HepG2 (cell line): Measurements from ENCODE around the gene RNF213. TPM values are rescaled to one million over a fixed set of nuclear protein-coding genes. Genes with fewer than 3 reads are reported as not detected.

Experiments used
- AGO2 ChIP-seq: fragments of 200-400 bp; formaldehyde crosslinking; optimal IDR thresholded peaks from 2 replicates; pipeline ENCODE3; 2017; ENCODE audit warnings: mild to moderate bottlenecking, low read depth, low read length, moderate library complexity
- ATF1 ChIP-seq: IDR thresholded peaks from 2 replicates; pipeline ENCODE4 v1.6.1; 2016; ENCODE audit warnings: mild to moderate bottlenecking, control low read depth
- FOSL2 ChIP-seq: sonication (generic); formaldehyde crosslinking; IDR thresholded peaks from 2 replicates; pipeline ENCODE4 v1.4.0; 2020; ENCODE audit warnings: missing genetic modification reagents
- FOXA1 ChIP-seq, 2 experiments: fragments of 450-650 bp in 1 of 2; sonication (generic) in 1 of 2; formaldehyde crosslinking in 1 of 2; IDR thresholded peaks; 2 replicates each; pipeline versions ENCODE4 v1.4.0 to v1.6.1; 2016 to 2020; ENCODE audit warnings: missing genetic modification reagents in 1 of 2
- HMG20B ChIP-seq: conservative IDR thresholded peaks from 2 replicates; pipeline ENCODE4 v1.6.1; 2016; ENCODE audit warnings: missing genetic modification reagents, missing compliant biosample characterization
- HOXD1 ChIP-seq: sonication (generic); formaldehyde crosslinking; IDR thresholded peaks from 2 replicates; pipeline ENCODE4 v1.5.0; 2020; ENCODE audit warnings: missing genetic modification reagents
- JARID2 ChIP-seq: sonication (generic); formaldehyde crosslinking; IDR thresholded peaks from 2 replicates; pipeline ENCODE4 v1.8.1; 2023; ENCODE audit warnings: missing genetic modification reagents, inconsistent platforms; ENCODE audit not compliant: insufficient replicate concordance
- MED8 ChIP-seq: sonication (generic); formaldehyde crosslinking; IDR thresholded peaks from 2 replicates; pipeline ENCODE4 v1.8.1; 2023; ENCODE audit warnings: mild to moderate bottlenecking, missing genetic modification reagents; ENCODE audit not compliant: insufficient replicate concordance
- MIER2 ChIP-seq: IDR thresholded peaks from 2 replicates; pipeline ENCODE4 v1.6.1; 2016; ENCODE audit warnings: missing biosample characterization, missing genetic modification reagents
- MLXIP ChIP-seq: sonication (generic); formaldehyde crosslinking; IDR thresholded peaks from 2 replicates; pipeline ENCODE4 v1.9.0; 2021; ENCODE audit warnings: missing genetic modification reagents, borderline replicate concordance
- NR2F1 ChIP-seq, 2 experiments: fragments of 450-650 bp in 1 of 2; formaldehyde crosslinking in 1 of 2; IDR thresholded peaks; 2 replicates each; pipeline versions ENCODE4 v1.5.0 to v1.6.1; 2016 to 2020; ENCODE audit warnings: mild to moderate bottlenecking in 1 of 2, missing compliant biosample characterization in 1 of 2, missing genetic modification reagents in 1 of 2, moderate library complexity in 1 of 2
- NR2F6 ChIP-seq, 2 experiments: IDR thresholded peaks; 2 replicates each; pipeline ENCODE4 v1.6.1; 2016; ENCODE audit warnings: antibody characterized with exemption in 1 of 2, mild to moderate bottlenecking in 1 of 2
- RELA ChIP-seq: sonication (generic); formaldehyde crosslinking; IDR thresholded peaks from 2 replicates; pipeline ENCODE4 v1.4.0; 2020; ENCODE audit warnings: missing genetic modification reagents
- RXRB ChIP-seq: IDR thresholded peaks from 2 replicates; pipeline ENCODE4 v1.6.1; 2016; ENCODE audit warnings: borderline replicate concordance, missing genetic modification reagents, missing compliant biosample characterization
- SAP130 ChIP-seq: IDR thresholded peaks from 2 replicates; pipeline ENCODE4 v1.6.1; 2016; ENCODE audit warnings: low read depth
- SOX13 ChIP-seq, 3 experiments: fragments of 450-650 bp in 1 of 3; sonication (generic) in 1 of 3; formaldehyde crosslinking in 1 of 3; IDR thresholded peaks in 2 of 3; conservative IDR thresholded peaks in 1 of 3; 2 replicates each; pipeline versions ENCODE4 v1.5.0 to v1.6.1; 2016 to 2020; ENCODE audit warnings: antibody characterized with exemption in 1 of 3, mild to moderate bottlenecking in 1 of 3, missing compliant biosample characterization in 1 of 3, missing genetic modification reagents in 1 of 3, moderate library complexity in 1 of 3
- SOX6 ChIP-seq, 2 experiments: fragments of 450-650 bp in 1 of 2; sonication (generic) in 1 of 2; formaldehyde crosslinking in 1 of 2; IDR thresholded peaks; 2 replicates each; pipeline versions ENCODE4 v1.4.0 to v1.6.1; 2017 to 2020; ENCODE audit warnings: antibody characterized with exemption in 1 of 2, mild to moderate bottlenecking in 1 of 2, missing genetic modification reagents in 1 of 2
- SP5 ChIP-seq: IDR thresholded peaks from 2 replicates; pipeline ENCODE4 v1.6.1; 2016; ENCODE audit warnings: low read depth, borderline replicate concordance
- TOPORS ChIP-seq: sonication (generic); formaldehyde crosslinking; IDR thresholded peaks from 2 replicates; pipeline ENCODE4 v1.8.0; 2023; ENCODE audit warnings: mild to moderate bottlenecking, missing genetic modification reagents
- WIZ ChIP-seq: sonication (generic); formaldehyde crosslinking; IDR thresholded peaks from 2 replicates; pipeline ENCODE4 v1.5.1; 2020; ENCODE audit warnings: mild to moderate bottlenecking, missing genetic modification reagents
- YEATS2 ChIP-seq: sonication (generic); formaldehyde crosslinking; IDR thresholded peaks from 2 replicates; pipeline ENCODE4 v1.4.0; 2020; ENCODE audit warnings: missing genetic modification reagents, borderline replicate concordance
- ZBTB3 ChIP-seq: sonication (generic); formaldehyde crosslinking; IDR thresholded peaks from 2 replicates; pipeline ENCODE4 v1.4.0; 2020; ENCODE audit warnings: low read depth, mild to moderate bottlenecking, moderate library complexity, missing genetic modification reagents, borderline replicate concordance
- ZNF251 ChIP-seq: sonication (generic); formaldehyde crosslinking; IDR thresholded peaks from 2 replicates; pipeline ENCODE4 v1.9.0; 2021; ENCODE audit warnings: mild to moderate bottlenecking, missing genetic modification reagents
- ZNF816 ChIP-seq: sonication (generic); formaldehyde crosslinking; IDR thresholded peaks from 2 replicates; pipeline ENCODE4 v1.8.0; 2022; ENCODE audit warnings: missing genetic modification reagents, mild to moderate bottlenecking, borderline replicate concordance
- ZNF850 ChIP-seq: sonication (generic); formaldehyde crosslinking; conservative IDR thresholded peaks from 2 replicates; pipeline ENCODE4 v1.9.0; 2021; ENCODE audit warnings: mild to moderate bottlenecking, missing genetic modification reagents
- polyA plus RNA-seq, 8 experiments: library from polyadenylated mRNA; depleted of rRNA in 3 of 8; stranded (reverse) in 7 of 8; unstranded in 1 of 8; fragments of >200 nt; fragmentation: Illumina TruSeq in 4 of 8; extraction: Trizol in 4 of 8; gene quantifications; 2 replicates each; pipeline versions ENCODE4 v1.2.1 to v1.2.3, GENCODE V29; 2011 to 2016; ENCODE audit warnings: low read depth in 4 of 8, missing spikeins in 1 of 8, mixed read lengths in 1 of 8; ENCODE audit not compliant: insufficient read depth in 1 of 8
- total RNA-seq, 5 experiments: library from RNA; depleted of rRNA; stranded (reverse); fragments of >200 nt; fragmentation: Illumina TruSeq; extraction: Trizol; gene quantifications; 2 replicates each; pipeline ENCODE4 v1.2.3, GENCODE V29; 2016; ENCODE audit warnings: low read depth in 1 of 5
- TF ChIP-seq, protein P1 (sequence below): sonication (generic); formaldehyde crosslinking; IDR thresholded peaks from 2 replicates; pipeline ENCODE4 v1.8.1; 2023; ENCODE audit warnings: mild to moderate bottlenecking, missing genetic modification reagents

The RNF213 gene
- total and polyA plus RNA-seq, 2 of the 13 experiments (the other 11 are each of a cell fraction or from before 2014, with no cell fraction given): 38.6 to 38.7 TPM

DNA sequence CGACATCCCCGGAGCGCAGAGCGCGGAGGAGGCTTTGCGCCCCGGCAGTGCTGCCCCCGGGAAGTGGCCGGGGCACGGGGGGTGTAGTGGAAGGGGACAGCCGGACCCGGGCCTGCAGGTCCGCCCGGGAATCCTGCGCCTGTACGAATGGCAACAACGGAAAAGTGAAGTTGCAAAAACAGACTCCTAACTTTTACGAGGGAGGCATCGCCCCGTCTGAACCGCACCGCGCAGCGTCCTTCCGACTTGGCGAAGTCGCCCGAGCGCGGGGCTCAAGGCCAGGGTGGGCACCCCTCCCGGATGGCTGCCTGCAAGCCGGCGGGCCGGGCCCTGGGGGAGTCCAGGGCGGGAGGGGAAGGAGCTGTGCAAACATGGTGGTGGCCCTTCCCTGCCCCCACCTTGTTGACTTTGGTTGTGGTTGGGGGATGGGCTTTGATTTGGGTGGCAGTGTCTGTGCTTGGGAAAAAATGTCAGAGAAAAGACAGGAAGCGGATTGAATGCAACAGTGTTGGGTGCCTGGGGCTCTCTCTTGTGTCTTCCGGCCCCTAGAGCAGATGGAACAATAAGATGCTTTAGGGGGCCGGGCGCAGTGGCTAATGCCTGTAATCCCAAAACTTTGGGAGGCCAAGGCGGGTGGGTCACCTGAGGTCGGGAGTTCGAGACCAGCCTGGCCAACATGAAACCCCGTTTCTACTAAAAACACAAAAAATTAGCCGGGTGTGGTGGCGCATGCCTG lies 675 bp downstream of the RNF213 start (continued):
- TF ChIP-seq FOSL2 (CRISPR knock-in tag): peak; percentile 82
- peak in 1 of 2 experiments; percentile 13; a peak in 1 of 4 replicates for TF ChIP-seq NR2F1 (CRISPR knock-in tag; IDR thresholded peaks at IDR 0.05)
- TF ChIP-seq FOXA1 (IDR thresholded peaks at IDR 0.05): peak; percentile 86
- peak; percentile 100 for TF ChIP-seq FOXA1 (CRISPR knock-in tag; IDR thresholded peaks at IDR 0.05)
- TF ChIP-seq RXRB: peak; percentile 89
- no peak for TF ChIP-seq MED8 (CRISPR knock-in tag)
- 0 out of 2 replicates have a peak, but pooled peaks have one; percentile 18 for TF ChIP-seq ZNF816 (CRISPR knock-in tag)
- TF ChIP-seq SP5: peak; percentile 93
- TF ChIP-seq ZBTB3 (CRISPR knock-in tag): peak; percentile 39; the same call in 1 of the 2 replicates
- peak; percentile 24; the same call in 1 of the 2 replicates for TF ChIP-seq SOX13 (IDR thresholded peaks at IDR 0.05)
- TF ChIP-seq SOX13 (CRISPR knock-in tag; conservative IDR thresholded peaks at IDR 0.05 in 1 of 2, IDR thresholded peaks at IDR 0.05 in 1 of 2): peak in 1 of 2 experiments; percentile 87; a peak in 2 of 4 replicates
- TF ChIP-seq RELA: peak; percentile 80; the same call in 1 of the 2 replicates
- peak; percentile 96 for TF ChIP-seq SAP130 (CRISPR knock-in tag)
- TF ChIP-seq MIER2 (CRISPR knock-in tag): peak; percentile 86; the same call in 1 of the 2 replicates
- TF ChIP-seq, protein P1, sequence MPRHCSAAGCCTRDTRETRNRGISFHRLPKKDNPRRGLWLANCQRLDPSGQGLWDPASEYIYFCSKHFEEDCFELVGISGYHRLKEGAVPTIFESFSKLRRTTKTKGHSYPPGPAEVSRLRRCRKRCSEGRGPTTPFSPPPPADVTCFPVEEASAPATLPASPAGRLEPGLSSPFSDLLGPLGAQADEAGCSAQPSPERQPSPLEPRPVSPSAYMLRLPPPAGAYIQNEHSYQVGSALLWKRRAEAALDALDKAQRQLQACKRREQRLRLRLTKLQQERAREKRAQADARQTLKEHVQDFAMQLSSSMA (CRISPR knock-in tag): 0 out of 2 replicates have a peak, but pooled peaks have one; percentile 28
- TF ChIP-seq AGO2: peak; percentile 97
- peak; percentile 72 for TF ChIP-seq NR2F6 (IDR thresholded peaks at IDR 0.05)
- peak; percentile 87 for TF ChIP-seq NR2F6 (CRISPR knock-in tag; IDR thresholded peaks at IDR 0.05)
- no peak for TF ChIP-seq WIZ (CRISPR knock-in tag)
- TF ChIP-seq SOX6 (IDR thresholded peaks at IDR 0.05): no peak
- peak; percentile 67 for TF ChIP-seq SOX6 (CRISPR knock-in tag; IDR thresholded peaks at IDR 0.05)
- peak; percentile 91 for TF ChIP-seq TOPORS (CRISPR knock-in tag)
- peak; percentile 87 for TF ChIP-seq HMG20B (CRISPR knock-in tag)
- no peak for TF ChIP-seq ZNF850 (CRISPR knock-in tag)
- peak; percentile 75; the same call in 1 of the 2 replicates for TF ChIP-seq HOXD1
- TF ChIP-seq JARID2: peak; percentile 92
- TF ChIP-seq ATF1: no peak
- TF ChIP-seq ZNF251: no peak
- 0 out of 2 replicates have a peak, but pooled peaks have one; percentile 8 for TF ChIP-seq MLXIP
- peak; percentile 80 for TF ChIP-seq YEATS2 (CRISPR knock-in tag)
